C1 segment of cervical spinal cord (tissue), 14 donors: ENCODE data around the gene UBL7.

Experiments used
- DNase-seq, 14 donors: peaks; one replicate each; lab custom pipeline; 2025; lab: John Stamatoyannopoulos, UW

The UBL7 gene

DNA sequence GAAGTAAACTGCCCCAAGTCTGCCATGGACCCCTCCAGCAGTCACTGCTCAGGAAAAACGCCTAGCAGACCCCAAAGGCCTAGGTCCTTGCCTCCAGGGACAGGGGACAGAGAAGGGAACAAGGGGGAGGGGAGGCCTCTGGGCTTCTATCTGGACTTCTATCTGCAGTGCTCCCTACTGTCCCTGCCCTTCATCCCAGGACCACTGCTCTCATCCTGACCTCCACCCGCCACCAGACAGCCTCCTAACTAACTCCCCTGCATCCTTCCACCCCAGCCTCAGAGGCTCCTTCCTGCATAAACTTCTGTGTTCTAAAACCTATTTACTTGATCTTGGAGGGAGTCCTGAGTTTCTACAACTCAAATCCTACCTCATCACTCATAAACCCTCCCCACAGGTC is 52.6 kb downstream of the UBL7 start:
- DNase-seq = no peak

DNA sequence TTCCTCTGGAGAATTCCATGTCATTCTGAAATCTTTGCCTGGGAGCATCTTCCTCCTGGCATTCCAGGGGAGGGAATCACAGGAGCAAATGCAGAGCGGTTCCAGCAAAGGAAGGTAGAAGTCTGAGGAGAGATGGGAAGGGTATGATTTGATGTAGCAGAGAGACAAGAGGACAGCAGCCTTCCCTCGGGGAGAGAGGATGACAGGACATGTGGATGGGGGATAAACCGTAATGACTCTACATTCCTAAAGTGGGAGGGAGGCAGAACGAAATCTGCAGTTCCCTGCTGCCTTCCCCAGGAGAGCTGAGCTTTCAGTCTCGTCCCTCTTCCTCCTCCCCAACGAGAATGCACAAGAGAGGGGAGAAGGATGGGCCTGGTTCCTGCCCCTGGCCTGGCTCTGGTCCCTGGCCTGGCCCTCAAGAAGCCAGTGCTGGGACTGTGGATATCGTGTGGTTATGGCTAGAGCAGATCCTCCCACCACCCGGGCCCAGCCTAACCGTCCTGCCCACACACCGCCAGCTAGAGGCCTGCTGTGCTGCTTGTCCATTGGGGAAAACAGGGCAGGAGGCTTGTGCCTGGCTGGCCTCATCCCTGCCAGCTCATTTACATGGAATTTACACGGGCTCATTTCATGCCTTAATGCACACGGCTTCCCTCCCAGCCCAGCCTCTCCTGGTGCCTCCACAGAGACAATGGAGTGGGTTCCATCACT is 53.8 kb downstream of the UBL7 start:
- peak in 5 of 14 donors; percentile 11 to 55 (median 25) for DNase-seq

DNA sequence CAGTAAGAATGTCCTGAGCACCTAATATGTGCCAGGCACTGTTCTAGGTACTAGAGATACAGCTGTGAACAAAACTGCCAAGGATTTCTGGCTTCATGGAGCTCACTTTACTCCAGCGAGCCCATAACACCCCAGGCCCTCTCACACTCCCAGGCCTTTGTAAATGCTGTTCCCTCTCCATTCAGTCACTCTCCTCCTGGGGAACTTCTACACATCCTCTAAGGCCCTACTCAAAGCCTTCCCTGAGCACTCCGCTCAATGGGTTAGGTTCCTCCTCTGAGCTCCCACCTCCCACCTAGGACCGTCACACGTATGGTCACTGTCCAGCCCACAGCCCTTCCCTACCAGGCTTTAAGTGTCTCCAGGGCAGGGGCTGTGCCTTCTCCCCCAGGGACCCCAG is 54.4 kb downstream of the UBL7 start:
- no peak for DNase-seq

DNA sequence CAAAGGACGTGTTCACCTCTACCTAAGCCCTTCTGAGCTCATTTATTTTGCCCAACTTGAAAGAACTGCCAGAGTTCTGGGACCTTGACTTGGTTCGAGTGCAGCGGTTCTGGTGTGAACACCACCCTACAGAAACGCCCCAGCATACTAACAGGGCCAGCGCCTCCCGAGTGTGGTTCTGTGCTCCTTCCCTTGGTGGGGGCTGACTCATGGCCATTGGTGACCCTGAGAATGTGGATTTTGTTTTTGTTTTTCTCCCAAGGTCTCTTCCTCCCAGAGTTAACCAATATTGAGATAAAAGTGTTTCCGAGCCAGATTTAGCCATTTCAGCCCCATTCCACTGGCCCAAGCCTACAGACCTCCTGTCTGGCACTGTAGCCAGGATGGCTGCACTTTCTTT is 55.1 kb downstream of the UBL7 start:
- DNase-seq = no peak

DNA sequence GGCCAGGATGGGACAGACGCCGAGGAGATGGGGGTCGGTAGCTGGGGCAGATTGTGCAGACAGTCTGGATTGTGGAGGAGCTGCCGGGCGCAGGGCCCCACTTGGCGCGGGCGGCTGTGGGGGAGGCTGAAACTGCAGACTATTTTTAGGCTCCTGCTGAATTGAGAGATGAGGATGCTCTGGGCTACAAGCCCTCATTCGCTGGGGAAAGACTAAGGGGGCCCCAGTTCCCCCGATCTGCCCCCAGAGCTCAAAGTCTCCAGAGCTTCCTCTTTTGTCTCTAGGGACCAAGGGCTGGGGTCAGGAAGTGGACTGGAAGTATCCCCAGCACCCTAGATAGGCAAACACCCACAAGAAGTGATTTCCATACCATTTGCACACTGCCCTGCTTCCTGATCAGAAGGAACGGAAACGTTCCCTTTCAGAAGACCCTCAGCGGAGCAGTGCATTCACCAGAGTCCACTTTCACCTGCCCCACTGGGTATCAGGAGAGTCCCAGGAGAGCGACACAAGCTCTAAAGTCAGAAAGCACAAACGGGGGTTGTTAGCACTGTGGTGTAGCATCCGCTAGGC is 56.9 kb downstream of the UBL7 start:
- peak in 3 of 14 donors; percentile 18 to 30 (median 18) for DNase-seq

DNA sequence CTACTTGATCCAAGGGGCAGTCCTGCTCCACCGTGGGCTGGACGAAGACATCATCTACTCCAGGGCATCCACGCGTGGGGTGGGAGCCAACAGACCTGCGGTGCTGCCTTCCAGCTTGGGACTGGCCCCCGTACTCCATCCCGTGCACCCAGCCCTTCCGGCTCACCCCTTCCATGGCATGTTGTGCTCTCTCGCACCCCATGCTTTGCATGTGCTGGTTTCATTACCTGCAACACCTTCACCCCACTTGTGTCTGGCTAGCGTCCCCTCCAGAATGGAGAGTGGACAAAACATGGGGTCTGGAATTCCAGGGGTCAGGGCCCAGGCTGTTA is 57.4 kb downstream of the UBL7 start:
- no peak for DNase-seq

DNA sequence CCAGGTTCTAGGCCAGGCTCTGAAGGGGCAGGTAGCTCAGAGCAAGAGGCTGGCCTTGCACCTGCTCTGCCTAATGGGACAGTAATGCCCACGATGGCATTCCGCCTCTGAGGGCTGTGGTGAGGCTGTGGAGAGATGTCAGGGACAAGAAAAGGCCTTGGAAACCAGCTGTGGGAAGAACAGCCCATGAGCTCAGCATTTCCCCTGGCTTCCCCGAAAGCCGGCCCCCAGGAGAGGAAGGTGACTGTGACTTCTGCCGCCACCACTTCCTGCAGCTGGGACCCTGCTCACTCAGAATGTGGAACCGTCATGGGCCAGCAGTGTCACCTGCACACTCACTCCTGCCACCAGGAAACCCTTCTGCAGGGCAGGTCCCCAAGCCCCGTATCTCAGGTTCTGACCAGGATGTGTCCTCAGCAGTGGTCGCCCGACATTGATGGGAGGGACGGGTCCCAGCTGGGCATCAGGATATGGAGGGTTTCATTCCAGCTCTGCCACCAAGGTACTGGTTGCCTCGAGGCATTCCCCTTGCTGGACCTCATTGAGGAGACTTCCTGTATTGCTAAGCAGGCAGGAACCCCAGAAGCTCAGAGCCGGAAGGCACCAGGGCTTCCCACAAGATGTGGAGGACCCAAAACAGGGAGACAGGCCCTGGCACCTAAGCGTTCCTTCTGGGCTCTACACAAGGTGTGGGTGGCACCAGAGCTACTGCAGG is 57.9 kb downstream of the UBL7 start:
- peak in 2 of 14 donors; percentile 23 to 45 for DNase-seq

DNA sequence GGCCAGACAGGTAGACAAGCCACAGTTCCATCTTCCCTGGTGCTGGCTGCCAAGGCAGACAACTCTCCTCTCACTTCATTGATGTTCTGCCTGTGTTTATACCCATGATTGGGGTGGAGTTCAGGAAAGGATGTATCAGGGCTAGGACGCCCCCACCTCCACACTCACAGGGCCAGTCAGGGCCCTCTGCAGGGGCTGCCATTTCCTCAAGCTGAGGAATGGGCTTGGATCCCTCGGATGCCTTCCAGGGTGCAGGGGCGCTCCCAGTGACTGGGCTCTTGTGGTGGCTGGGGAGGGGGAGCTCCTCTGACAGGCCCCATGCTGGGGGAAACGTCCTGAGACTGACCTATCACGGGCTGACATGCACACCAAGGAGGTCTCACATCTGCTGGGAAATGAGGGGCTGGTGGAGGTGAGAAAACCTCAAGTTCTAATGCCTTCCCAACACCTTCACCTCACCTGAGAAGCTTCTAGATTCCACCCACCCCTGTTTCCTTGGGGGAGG is 58.6 kb downstream of the UBL7 start:
- DNase-seq = no peak

DNA sequence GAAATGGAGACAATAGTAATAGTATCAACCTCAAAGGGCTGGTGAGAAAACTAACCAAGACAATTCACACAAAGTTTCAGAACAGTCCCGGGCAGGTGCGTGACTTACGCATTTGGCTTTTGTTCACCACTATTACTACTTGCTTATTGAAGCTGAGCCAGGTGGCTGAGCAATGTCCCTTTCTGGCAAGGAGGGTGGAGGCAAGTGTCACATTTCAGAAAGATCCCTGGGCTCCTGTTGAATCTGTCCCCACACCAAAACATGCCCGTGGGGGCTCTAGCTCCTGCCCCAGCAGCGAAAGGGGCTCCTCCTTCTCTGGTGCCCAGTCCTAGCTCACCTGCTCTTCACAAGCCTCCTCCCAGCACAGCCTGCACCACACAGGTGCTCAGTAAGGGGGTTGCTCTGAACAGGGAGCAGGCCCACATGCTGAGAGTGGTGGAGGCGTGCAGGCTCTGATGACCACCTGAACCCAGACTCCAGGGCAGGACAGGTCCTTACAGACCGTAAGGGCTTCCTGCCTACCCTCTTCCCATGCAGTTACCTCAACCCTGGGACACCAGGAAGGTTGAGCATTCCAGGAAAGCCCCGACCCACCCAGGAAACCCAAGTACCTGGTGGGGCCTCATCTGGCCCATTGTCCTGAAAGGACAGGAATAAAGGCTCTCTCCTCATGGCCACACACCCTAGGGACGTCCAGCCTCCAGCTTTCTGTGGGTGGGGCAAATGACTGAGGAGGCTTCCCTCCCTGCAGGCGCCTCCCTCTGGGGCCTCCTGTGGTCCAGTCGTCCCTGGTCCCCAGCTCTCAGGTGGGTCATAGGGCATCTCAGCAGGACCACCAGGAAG is 59.8 kb downstream of the UBL7 start:
- no peak for DNase-seq

DNA sequence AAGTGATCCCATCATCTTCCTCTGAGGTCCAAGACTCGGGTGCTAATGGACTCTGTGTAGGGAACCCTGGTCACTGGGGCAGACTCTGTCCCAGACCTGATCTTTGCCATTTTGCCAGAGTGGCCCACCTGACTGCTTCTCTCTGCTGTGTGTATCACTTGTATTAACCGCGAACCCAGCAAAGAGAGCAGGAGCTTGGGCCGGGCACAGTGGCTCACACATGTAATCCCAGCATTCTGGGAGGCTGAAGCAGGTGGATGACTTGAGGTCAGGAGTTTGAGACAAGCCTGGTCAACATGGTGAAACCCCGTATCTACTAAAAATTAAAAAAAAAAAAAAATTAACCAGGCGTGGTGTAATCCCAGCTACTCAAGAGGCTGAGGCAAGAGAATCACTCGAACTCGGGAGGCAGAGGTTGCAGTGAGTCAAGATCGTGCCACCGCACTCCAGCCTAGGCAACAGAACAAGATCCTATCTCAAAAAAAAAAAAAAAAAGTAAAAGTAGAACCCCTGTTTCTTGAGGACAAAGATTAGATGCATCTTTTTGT is 60.6 kb downstream of the UBL7 start:
- no peak for DNase-seq

DNA sequence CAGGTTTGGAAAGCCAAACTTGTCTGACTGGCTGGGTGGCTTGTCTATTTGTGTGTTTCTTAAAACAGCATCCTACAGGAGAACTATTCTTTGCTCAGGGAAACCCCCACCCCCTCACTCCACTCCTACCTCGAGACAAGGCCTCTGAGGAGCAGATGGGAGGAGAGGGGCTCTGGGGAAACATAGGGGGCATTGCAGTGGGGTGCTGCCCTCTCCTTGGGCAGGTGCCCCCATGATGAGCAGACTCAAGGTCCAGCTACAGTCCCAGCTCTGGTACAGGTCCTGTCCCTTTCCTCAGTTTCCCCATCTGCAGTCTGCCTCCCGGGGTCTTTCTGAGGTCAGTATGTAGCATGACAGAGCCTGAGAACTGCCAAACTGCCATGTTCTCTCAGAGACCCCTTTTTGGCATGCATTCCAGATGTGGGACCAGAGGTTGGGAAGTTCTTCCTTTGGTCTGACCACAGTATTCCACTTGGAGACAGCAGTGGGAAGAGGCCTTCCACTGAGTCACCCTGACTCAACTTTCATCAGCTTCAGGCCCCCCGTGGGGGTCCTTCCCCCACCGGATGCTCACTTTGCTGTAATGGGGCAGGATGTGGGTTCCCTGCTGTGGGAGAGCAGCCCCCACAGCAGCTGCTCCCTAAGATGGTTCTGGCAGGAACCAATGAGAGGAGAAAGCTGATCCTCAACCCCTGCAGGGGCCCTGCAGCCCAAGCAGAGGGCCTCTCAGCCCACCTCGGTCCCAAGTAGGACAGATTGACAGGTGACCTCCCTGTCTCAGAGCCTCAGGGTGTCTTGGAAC is 61.2 kb downstream of the UBL7 start:
- no peak for DNase-seq

DNA sequence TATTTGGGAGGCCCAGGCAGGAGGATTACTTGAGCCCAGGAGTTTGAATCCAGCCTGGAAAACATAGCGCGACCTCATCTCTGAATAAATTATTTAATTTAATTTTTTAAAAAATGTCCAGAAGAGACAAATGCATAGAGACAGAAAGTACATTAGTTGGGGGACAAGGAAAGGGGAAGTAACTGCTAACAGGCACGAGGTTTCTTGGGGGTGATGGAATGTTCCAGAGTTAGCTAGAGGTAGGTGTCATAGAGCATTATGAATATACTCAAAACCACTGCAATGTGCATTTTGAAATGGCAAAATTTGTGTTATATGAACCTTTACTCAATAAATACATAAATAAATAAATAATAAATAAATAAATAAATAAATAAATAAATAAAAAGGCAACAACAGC is 61.9 kb downstream of the UBL7 start:
- DNase-seq = no peak

DNA sequence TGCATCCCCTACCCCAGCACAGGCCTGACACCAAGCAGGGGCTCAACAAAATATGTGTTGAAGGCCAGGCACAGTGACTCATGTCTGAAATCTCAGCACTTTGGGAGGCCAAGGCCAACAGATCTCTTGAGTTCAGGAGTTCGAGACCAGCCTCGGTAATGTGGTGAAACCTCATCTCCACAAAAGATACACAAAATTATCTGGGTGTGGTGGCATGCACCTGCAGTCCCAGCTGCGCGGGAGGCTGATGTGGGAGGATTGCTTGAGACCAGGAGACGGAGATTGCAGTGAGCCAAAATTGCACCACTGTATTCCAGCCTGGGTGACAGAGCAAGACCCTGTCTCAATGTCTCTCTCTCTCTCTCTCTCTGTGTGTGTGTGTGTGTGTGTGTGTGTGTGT is 62.8 kb downstream of the UBL7 start:
- no peak for DNase-seq

DNA sequence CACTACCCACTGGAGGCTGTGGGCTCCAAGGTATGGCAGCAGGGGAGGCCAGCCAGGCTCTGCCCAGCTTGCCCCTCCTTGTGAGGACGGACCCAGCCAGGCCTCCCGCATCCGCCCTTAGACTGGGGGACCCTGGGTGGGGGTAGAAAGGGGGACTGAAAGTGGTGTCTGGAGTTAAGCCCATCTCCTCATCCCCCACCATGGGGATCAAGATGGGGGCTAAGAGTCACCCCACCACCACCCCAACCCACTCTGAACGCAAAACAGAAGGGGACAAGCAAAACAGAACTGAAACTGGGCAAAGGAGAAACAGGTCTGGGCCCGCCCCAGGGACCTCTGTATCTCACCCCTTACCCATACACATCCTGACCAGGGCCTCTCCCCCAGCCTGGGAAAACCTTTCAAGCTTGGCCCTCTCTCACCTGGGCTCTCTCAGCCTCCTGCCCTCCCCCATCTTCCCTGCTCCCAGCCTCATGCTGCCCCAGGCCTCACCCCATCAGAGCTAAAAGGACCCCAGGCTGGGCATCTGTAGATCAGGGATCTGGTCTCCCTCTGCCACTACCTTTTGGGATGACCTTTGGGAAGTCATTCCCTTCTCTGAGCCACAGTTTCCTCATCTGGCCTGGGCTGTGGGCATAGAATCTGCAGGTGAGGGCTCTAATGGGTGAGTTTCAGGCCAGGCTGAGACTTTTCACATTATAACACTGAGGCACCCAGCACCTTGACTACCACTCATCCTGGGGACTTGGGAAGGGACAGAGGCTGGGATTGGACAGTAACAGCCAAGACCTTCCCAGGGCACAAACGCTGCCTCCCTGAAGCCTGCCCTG is 63.5 kb downstream of the UBL7 start:
- DNase-seq = no peak

DNA sequence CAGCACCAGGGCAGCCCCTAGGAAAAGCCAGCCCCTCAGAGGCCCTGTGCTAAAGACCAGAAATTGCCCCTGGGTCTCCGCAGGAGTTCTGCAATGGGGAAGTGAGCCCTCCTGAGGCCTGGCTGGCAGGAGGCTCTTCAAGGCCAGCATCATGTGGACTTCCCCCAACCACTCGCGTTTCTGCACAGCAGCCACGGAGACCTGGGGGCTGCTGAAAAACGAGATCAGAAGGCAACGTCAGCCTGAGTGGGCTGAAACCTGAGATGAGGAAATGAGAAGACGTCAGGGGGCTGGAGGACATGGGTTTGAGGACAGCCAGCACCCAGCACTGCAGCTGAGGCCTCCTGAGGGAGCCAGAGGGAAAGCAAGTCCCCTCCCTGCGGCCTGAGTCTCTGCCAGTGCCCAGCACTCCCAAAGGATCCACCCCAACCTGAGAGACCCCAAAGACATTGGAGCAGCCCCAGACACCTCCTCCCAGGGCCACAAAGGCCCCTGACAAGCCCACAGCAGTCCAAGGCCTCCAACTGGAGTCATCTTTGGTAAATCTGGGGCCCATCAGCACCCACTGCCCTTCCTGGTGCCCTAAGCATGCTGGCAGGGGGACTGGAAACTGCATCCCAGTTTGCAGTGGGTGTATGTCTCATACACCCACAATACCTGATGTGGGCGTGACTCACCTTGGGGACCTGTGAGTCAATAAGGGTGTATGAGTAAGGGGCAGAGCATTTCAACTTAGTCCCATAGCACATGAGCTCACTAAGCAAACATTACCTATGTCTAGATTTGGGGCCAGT is 64.3 kb downstream of the UBL7 start:
- peak in 6 of 14 donors; percentile 23 to 51 (median 38) for DNase-seq

DNA sequence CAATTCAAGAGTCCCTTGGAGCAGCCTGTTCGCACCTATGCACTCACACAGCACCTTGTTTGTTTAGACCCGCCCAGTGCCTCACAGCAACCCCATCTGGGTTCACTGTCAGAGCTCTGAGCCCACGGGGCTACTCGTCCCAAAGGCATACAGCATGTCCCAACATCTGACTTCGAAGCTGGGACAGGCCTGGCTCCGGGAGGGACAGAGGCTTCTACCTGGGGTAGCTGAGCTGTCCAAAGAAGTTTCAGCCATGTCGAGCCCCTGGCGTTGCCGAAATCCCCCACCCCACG is 64.9 kb downstream of the UBL7 start:
- DNase-seq = no peak
